Sigmoid colon (tissue), 4 donors: ENCODE results near the gene FCER2.

Experiments used
- CTCF ChIP-seq, 4 experiments: fragments of 450-650 bp in 3 of 4; fragments of 200-600 bp in 1 of 4; IDR thresholded peaks; one replicate each; pipeline ENCODE4 v1.5.1; 2016 to 2019; ENCODE audit warnings: antibody characterized with exemption in 4 of 4, mild to moderate bottlenecking in 3 of 4, moderate library complexity in 2 of 4
- EP300 ChIP-seq, 4 donors: sonication (generic); formaldehyde crosslinking; IDR thresholded peaks; one replicate each; pipeline ENCODE4 v1.6.1; 2017; ENCODE audit warnings: antibody characterized with exemption in 4 of 4
- POLR2A ChIP-seq, 2 donors: fragments of 450-650 bp; IDR thresholded peaks; one replicate each; pipeline ENCODE4 v1.6.1; 2016; ENCODE audit warnings: antibody characterized with exemption in 2 of 2, mild to moderate bottlenecking in 2 of 2, moderate library complexity in 2 of 2
- POLR2AphosphoS5 ChIP-seq, 4 donors: sonication (generic); formaldehyde crosslinking; IDR thresholded peaks; one replicate each; pipeline ENCODE4 v1.6.1; 2017; ENCODE audit warnings: antibody characterized with exemption in 4 of 4

DNA sequence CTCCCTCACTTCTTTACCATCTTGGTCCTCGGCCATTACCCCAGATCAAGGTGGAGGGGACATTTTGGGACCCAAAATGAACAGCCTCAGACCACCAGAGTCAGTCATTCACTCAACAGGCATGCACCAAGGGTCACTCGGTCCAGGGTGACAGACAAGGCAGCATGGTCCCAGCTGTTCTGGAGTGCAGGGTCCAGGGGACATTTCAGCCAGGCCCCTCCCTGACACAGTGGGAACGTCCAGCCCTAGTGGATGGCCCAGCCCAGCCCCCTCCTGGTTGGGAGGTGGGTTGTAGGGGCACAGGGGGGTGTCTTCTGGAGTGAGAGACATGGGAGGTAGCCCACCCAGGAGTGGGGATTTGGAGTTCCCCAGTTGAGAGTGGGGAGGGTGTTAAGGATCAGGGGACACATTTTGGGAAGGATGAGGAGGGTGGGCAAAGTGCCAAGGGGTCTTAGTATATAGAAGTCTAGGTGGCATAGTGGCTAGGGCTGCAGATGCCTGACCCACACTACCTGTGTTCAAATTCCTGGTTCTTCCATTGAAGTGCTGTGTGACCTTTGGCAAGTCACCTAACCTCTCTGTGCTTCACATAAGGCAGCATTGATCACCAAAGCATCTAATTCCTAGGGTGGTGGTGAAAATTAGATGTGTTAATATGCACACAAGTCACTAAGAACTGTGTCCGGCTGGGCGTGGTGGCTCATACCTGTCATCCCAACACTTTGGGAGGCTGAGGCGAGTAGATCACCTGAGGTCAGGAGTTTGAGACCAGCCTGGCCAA, 2.5 kb upstream of the FCER2 start:
- TF ChIP-seq CTCF (IDR thresholded peaks at IDR 0.05) (no peak), POLR2A (IDR thresholded peaks at IDR 0.05) (no peak), EP300 (IDR thresholded peaks at IDR 0.05) (no peak), POLR2AphosphoS5 (IDR thresholded peaks at IDR 0.05) (no peak)
